Common myeloid progenitor, CD34-positive (primary cell): ENCODE measurements around the gene DIRAS1.

Experiments
- CTCF ChIA-PET: fragments of 350-600 bp; sonication (Branson Sonifier 250); formaldehyde crosslinking; loops from one replicate; lab custom pipeline; 2021; ENCODE audit warnings: antibody characterized with exemption; lab: Charles Lee
- POLR2A ChIA-PET: fragments of 350-600 bp; sonication (Branson Sonifier 250); formaldehyde crosslinking; loops from one replicate; lab custom pipeline; 2021; ENCODE audit warnings: antibody characterized with exemption; lab: Charles Lee
- DNase-seq, 3 donors: peaks; one replicate each; pipeline versions ENCODE4 v3.0.0 to v3.0.0-alpha.2; 2013
- H3K27ac ChIP-seq, 2 experiments: 1 replicate in 1 of 2; 2 replicates in 1 of 2; pipeline ENCODE4 v1.7.0; 2013; ENCODE audit warnings: inconsistent platforms in 2 of 2, low read length in 2 of 2, mild to moderate bottlenecking in 2 of 2, low read depth in 1 of 2, moderate library complexity in 1 of 2; ENCODE audit not compliant: severe bottlenecking in 2 of 2, insufficient read depth in 1 of 2, poor library complexity in 1 of 2
- H3K27me3 ChIP-seq, 5 experiments: replicated peaks in 2 of 5; 1 replicate in 3 of 5; 2 replicates in 2 of 5; pipeline versions ENCODE4 v1.6.1 to v1.7.0; 2013; ENCODE audit warnings: low read length in 4 of 5, mild to moderate bottlenecking in 2 of 5, moderate library complexity in 2 of 5, inconsistent platforms in 1 of 5; ENCODE audit not compliant: insufficient read depth in 5 of 5, control insufficient read depth in 4 of 5
- H3K36me3 ChIP-seq, 4 experiments: 1 replicate in 2 of 4; 2 replicates in 2 of 4; pipeline versions ENCODE4 v1.6.1 to v1.7.0; 2013; ENCODE audit warnings: low read length in 3 of 4, control low read depth in 1 of 4, mild to moderate bottlenecking in 1 of 4; ENCODE audit not compliant: control insufficient read depth in 4 of 4, insufficient read depth in 4 of 4
- H3K4me1 ChIP-seq, 4 experiments: 1 replicate in 3 of 4; 2 replicates in 1 of 4; pipeline versions ENCODE4 v1.6.1 to v1.7.1; 2013; ENCODE audit warnings: low read length in 3 of 4, mild to moderate bottlenecking in 3 of 4, control low read depth in 1 of 4, inconsistent platforms in 1 of 4, moderate library complexity in 1 of 4; ENCODE audit not compliant: control insufficient read depth in 4 of 4, insufficient read depth in 4 of 4; ENCODE audit errors: control extremely low read depth in 1 of 4
- H3K4me3 ChIP-seq, 7 experiments: 1 replicate in 4 of 7; 2 replicates in 3 of 7; pipeline versions ENCODE4 v1.5.1 to v1.7.0; 2013; ENCODE audit warnings: mild to moderate bottlenecking in 7 of 7, low read length in 6 of 7, moderate library complexity in 6 of 7, inconsistent platforms in 2 of 7, low read depth in 2 of 7, control low read depth in 1 of 7; ENCODE audit not compliant: insufficient read depth in 4 of 7, control insufficient read depth in 1 of 7; ENCODE audit errors: extremely low read depth in 1 of 7
- H3K9me3 ChIP-seq, 5 experiments: 1 replicate in 4 of 5; 2 replicates in 1 of 5; pipeline versions ENCODE4 v1.6.1 to v1.7.1; 2013; ENCODE audit warnings: low read length in 4 of 5, mild to moderate bottlenecking in 2 of 5, inconsistent platforms in 1 of 5, low read depth in 1 of 5, moderate library complexity in 1 of 5; ENCODE audit not compliant: control insufficient read depth in 4 of 5, insufficient read depth in 2 of 5; ENCODE audit errors: control extremely low read depth in 1 of 5
- WGBS: methylation state at CpG from one replicate; pipeline ENCODE4 v1.1.5; 2013; ENCODE audit not compliant: insufficient coverage; 5-methylcytosine and 5-hydroxymethylcytosine counted together

Gene DIRAS1

DNA sequence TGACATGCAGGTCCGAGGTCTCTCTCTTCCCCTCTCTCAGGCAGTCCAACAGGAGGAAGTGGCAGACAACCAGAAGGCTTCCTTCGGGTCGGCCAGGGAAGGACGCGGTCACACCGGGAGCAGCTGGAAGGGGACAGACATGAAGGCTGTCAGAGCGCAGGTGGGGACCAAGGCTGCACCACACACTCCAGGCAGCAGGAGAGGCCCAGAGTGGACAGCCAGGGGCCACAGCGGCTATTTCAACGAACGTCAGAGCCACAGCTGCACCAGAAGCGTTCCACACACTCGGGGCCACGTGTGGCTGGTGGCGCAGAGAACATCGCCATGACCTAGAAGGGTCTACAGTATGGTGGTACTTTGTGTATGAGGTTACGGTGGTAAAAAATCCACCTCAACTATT is 34.6 kb upstream of the DIRAS1 start:
- ChIA-PET POLR2A (no interaction called here), CTCF (interaction anchor here (1.7 kb wide), 1 partner anchor 107 kb away, joined by 7 read pairs; no protein-coding TSS in a partner anchor)
- no peak for DNase-seq
- WGBS: 95% methylated on average over 10 of the region's 16 CpGs
- peaks cover 4 to 60% (median 45%) of the 10 kb centered on the region in 4 experiments for H3K36me3 ChIP-seq
- no peak overlapping the region for H3K27ac ChIP-seq
- no peaks in the 10 kb centered on the region for H3K9me3 ChIP-seq
- H3K27me3 ChIP-seq: no peaks in the 10 kb centered on the region
- H3K4me3 ChIP-seq: no peak overlapping the region
- no peaks in the 10 kb centered on the region for H3K4me1 ChIP-seq

GRCh38 chr19:2755448-2755705 is 34.2 kb upstream of the DIRAS1 start:
- Histone ChIP-seq H3K27ac (no peak overlapping the region), H3K4me1 (no peaks in the 10 kb centered on the region), H3K36me3 (peaks cover 4 to 56% (median 41%) of the 10 kb centered on the region in 4 experiments), H3K9me3 (no peaks in the 10 kb centered on the region), H3K27me3 (no peaks in the 10 kb centered on the region), H3K4me3 (no peak overlapping the region)
- ChIA-PET CTCF (no interaction called here), POLR2A (no interaction called here)
- WGBS: 93% methylated on average over 13 of the region's 16 CpGs
- no peak for DNase-seq

DNA sequence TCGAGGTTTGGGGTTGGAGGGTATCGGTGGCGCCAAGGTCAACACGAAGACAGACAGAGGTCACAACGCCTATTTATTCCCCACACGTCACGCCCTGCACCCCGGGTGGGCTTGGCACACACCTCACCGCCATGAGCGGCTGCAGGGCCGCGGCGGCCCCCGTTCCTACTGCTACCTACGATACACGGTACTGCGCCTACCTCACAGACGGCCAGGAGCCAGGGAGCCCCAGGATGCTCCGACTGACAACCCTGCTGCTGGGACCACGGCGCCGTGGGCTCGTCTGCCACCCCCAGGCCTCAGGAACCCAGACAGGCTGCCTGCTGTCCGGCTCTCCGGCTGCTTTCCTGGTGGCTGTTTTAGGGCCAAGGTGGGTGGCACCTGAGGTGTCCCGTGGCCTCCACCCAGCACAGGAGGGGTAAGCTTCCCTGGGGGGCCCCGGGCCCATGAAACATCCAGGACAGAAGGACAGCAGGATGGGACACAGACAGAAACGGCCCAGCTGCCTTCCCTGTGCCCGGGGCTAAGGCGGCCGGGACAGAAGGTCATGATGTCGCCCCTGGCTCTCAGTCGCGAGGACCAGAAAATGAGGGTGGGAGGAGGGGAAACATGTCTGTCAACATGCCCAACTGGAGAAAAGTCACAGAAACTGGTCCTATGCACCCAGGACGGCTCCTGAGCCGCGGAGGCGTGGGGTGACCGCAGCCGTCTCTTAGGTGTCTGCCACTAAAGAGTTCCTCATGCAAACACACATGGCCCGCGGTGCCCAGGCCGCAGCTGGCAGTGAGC is 33.7 kb upstream of the DIRAS1 start:
- Histone ChIP-seq H3K4me3 (no peak overlapping the region), H3K4me1 (no peaks in the 10 kb centered on the region), H3K36me3 (peaks cover 4 to 53% (median 41%) of the 10 kb centered on the region in 4 experiments), H3K27ac (no peak overlapping the region), H3K27me3 (no peaks in the 10 kb centered on the region), H3K9me3 (no peaks in the 10 kb centered on the region)
- WGBS: 96% methylated on average over 42 of the region's 43 CpGs
- CTCF ChIA-PET: interaction anchor here (1.1 to 3.5 kb wide), 2 partner anchors 108 to 119 kb away, joined by 4 to 19 read pairs; no protein-coding TSS in a partner anchor
- DNase-seq: no peak
- POLR2A ChIA-PET: no interaction called here

GRCh38 chr19:2751438-2751830 is 30.3 kb upstream of the DIRAS1 start:
- Histone ChIP-seq H3K27me3 (no peaks in the 10 kb centered on the region), H3K36me3 (peaks cover 0 to 30% (median 18%) of the 10 kb centered on the region in 4 experiments), H3K27ac (no peak overlapping the region), H3K9me3 (no peaks in the 10 kb centered on the region), H3K4me3 (no peak overlapping the region), H3K4me1 (peaks cover 0 to 4% (median 2%) of the 10 kb centered on the region in 4 experiments)
- POLR2A ChIA-PET: interaction anchor here (0.7 kb wide), 1 partner anchor 66 kb away, joined by 3 read pairs; no protein-coding TSS in a partner anchor
- WGBS: 92% methylated on average over 17 of the region's 21 CpGs
- DNase-seq: no peak
- CTCF ChIA-PET: interaction anchor here (1.2 to 3.5 kb wide), 2 partner anchors 89 to 104 kb away, joined by 3 to 19 read pairs; no protein-coding TSS in a partner anchor

GRCh38 chr19:2750808-2751437 is 29.8 kb upstream of the DIRAS1 start:
- Histone ChIP-seq H3K36me3 (peaks cover 0 to 24% (median 16%) of the 10 kb centered on the region in 4 experiments), H3K4me3 (no peak overlapping the region), H3K4me1 (peaks cover 0 to 4% (median 2%) of the 10 kb centered on the region in 4 experiments), H3K27ac (no peak overlapping the region), H3K9me3 (no peaks in the 10 kb centered on the region), H3K27me3 (no peaks in the 10 kb centered on the region)
- 73% methylated on average over 17 of the region's 17 CpGs for WGBS
- DNase-seq: no peak
- POLR2A ChIA-PET: interaction anchor here (1.3 kb wide), 1 partner anchor 12 kb away, joined by 4 read pairs; no protein-coding TSS in a partner anchor
- CTCF ChIA-PET: interaction anchor here (0.7 to 5.0 kb wide), 7 partner anchors 17 to 107 kb away, joined by 3 to 68 read pairs (median 3); no protein-coding TSS in a partner anchor

GRCh38 chr19:2747349-2747748 is 26.2 kb upstream of the DIRAS1 start:
- no peak for DNase-seq
- WGBS: 100% methylated on average over 4 of the region's 7 CpGs
- no peaks in the 10 kb centered on the region for H3K9me3 ChIP-seq
- no peak overlapping the region for H3K27ac ChIP-seq
- no peaks in the 10 kb centered on the region for H3K27me3 ChIP-seq
- no peak overlapping the region for H3K4me3 ChIP-seq
- no peaks in the 10 kb centered on the region for H3K36me3 ChIP-seq
- ChIA-PET POLR2A (interaction anchor here (1.5 kb wide), 1 partner anchor 99 kb away, joined by 6 read pairs; no protein-coding TSS in a partner anchor), CTCF (interaction anchor here (5.0 kb wide), 1 partner anchor 100 kb away, joined by 68 read pairs; no protein-coding TSS in a partner anchor)
- peaks cover 0 to 4% (median 2%) of the 10 kb centered on the region in 4 experiments for H3K4me1 ChIP-seq
